ENCODE measurements around the gene IBA57. TPM values are rescaled to one million over a fixed set of nuclear protein-coding genes. Genes with fewer than 3 reads are reported as not detected.

IBA57 gene
- total and polyA plus RNA-seq, 11 donors = 4.8 to 18.6 (median 11.8) TPM

DNA sequence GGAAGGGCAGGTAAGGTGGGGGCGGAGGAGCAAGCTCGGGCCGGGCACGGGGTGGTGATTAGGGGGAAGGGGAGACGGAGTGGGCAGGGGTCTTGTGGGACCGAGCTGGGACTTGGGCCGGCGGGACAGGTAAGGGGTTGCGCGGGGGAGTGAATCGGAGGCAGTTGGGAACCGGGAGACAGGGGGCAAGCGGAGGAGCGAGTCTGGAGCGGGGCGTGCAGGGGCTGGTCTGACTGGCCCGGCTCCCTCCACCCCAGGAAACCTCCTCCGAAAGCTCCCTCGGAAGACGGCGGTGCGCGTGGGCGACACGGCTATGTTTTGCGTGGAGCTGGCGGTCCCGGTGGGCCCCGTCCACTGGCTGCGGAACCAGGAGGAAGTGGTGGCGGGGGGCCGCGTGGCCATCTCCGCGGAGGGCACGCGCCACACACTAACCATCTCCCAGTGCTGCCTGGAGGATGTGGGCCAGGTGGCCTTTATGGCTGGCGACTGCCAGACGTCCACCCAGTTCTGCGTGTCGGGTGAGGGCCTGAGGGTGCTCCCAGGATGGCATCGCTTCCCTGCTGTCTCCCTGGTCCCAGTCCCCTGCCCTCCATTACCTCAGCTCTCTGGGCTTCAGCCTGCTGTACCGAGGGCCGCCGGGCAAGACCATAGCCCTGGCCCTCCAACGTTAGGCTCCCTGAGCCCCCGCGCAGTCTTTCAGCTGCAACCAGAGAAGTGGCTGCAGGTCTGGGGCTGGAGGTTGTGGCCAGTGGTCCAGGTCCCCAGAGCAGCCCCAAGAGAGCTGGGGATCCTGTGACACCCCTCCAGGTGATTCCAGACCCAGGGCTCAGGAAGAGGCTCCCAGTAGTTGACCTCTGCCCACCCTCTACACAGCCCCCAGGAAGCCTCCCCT is 48.6 kb downstream of the IBA57 start:
- Histone ChIP-seq H3K27me3 (peaks cover 0 to 10% (median 0%) of the 10 kb centered on the region in 9 donors), H3K27ac (peak overlapping the region in 5 of 12 donors; percentile 1 to 99 (median 43)), H3K36me3 (peaks cover 0 to 53% (median 29%) of the 10 kb centered on the region in 9 donors), H3K9me3 (no peaks in the 10 kb centered on the region), H3K4me3 (peak overlapping the region in 9 of 12 donors; percentile 40 to 62 (median 48)), H3K4me1 (peaks cover 0 to 67% (median 20%) of the 10 kb centered on the region in 12 donors)
- 33 to 53% (median 49%) methylated on average over 24 to 48 of the region's 48 CpGs for WGBS, 4 donors
- ATAC-seq (no peak), DNase-seq (peak in 1 of 5 donors; percentile 59)
- TF ChIP-seq, protein P1, sequence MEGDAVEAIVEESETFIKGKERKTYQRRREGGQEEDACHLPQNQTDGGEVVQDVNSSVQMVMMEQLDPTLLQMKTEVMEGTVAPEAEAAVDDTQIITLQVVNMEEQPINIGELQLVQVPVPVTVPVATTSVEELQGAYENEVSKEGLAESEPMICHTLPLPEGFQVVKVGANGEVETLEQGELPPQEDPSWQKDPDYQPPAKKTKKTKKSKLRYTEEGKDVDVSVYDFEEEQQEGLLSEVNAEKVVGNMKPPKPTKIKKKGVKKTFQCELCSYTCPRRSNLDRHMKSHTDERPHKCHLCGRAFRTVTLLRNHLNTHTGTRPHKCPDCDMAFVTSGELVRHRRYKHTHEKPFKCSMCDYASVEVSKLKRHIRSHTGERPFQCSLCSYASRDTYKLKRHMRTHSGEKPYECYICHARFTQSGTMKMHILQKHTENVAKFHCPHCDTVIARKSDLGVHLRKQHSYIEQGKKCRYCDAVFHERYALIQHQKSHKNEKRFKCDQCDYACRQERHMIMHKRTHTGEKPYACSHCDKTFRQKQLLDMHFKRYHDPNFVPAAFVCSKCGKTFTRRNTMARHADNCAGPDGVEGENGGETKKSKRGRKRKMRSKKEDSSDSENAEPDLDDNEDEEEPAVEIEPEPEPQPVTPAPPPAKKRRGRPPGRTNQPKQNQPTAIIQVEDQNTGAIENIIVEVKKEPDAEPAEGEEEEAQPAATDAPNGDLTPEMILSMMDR (IDR thresholded peaks at IDR 0.05) = no peak
- no peak for TF ChIP-seq POLR2A (IDR thresholded peaks at IDR 0.05)
- intact Hi-C loops (cut with DNase I) = loop anchor here in 1 of 10 donors (10.0 kb wide), 1 partner anchor 241 kb away; a partner anchor contains a TSS

DNA sequence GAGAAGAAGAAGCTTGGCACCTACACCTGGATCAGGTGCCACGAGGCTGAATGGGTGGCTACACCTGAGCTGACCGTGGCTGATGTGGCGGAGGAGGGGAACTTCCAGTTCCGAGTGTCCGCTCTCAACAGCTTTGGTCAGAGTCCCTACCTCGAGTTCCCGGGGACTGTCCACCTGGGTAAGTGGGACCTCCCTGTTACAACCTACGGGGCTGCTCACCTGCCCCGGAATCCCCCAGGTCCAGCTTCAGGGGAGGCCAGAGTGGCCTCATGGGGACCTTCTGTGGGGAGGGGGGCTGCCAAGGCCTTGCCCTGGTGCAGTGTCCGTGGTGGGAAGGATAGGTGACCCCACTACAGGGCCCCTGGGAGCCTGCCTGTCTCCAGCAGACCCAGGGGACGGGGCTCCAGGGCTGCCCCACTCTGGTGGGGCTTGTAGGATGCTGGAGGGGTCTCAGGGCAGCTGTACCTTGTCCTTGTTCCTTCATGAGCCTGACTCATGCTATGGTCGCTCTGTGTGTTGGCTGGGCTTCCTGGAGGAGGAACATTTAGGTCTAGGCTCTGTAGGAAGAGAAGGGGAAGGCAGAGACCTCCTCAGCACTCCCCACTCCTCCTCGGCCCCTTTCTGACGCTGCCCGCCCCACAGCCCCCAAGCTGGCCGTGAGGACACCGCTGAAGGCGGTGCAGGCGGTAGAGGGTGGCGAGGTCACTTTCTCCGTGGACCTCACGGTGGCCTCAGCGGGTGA is 49.5 kb downstream of the IBA57 start:
- Histone ChIP-seq H3K36me3 (peaks cover 0 to 62% (median 38%) of the 10 kb centered on the region in 9 donors), H3K9me3 (no peaks in the 10 kb centered on the region), H3K4me1 (peaks cover 0 to 65% (median 20%) of the 10 kb centered on the region in 12 donors), H3K27ac (peak overlapping the region in 6 of 12 donors; percentile 20 to 99 (median 44)), H3K27me3 (peaks cover 0 to 10% (median 0%) of the 10 kb centered on the region in 9 donors), H3K4me3 (no peak overlapping the region)
- DNase-seq (peak in 1 of 5 donors; percentile 51), ATAC-seq (no peak)
- 75 to 87% (median 81%) methylated on average over 13 to 23 of the region's 23 CpGs for WGBS, 4 donors
- intact Hi-C loops (cut with DNase I) = loop anchor here in 1 of 10 donors (10.0 kb wide), 1 partner anchor 240 kb away; a partner anchor contains a TSS
- TF ChIP-seq, protein P1 (IDR thresholded peaks at IDR 0.05) = no peak
- no peak for TF ChIP-seq POLR2A (IDR thresholded peaks at IDR 0.05)

DNA sequence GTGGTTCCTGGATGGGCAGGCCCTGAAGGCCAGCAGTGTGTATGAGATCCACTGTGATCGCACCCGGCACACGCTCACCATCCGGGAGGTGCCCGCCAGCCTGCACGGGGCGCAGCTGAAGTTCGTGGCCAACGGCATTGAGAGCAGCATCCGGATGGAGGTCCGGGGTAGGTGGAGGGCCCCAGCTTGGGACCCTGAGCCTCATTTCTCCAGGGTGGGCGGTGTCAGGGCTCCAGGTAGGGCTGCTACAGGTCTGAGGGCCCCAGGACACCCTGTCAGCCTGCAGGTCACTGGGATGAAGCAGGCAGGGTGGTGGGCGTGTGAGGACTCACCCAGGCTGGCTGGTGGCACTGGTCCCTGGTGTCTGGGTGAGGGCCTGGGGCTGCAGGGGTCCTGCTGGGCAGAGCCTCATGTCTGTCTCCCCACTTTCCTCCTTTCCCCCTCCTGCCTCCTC is 50.1 kb downstream of the IBA57 start:
- peak overlapping the region in 6 of 12 donors; percentile 20 to 99 (median 44) for H3K27ac ChIP-seq
- H3K4me1 ChIP-seq = peaks cover 0 to 61% (median 19%) of the 10 kb centered on the region in 12 donors
- H3K4me3 ChIP-seq = no peak overlapping the region
- no peaks in the 10 kb centered on the region for H3K9me3 ChIP-seq
- DNase-seq = peak in 1 of 5 donors; percentile 60
- no peak for ATAC-seq
- H3K36me3 ChIP-seq = peaks cover 0 to 68% (median 41%) of the 10 kb centered on the region in 9 donors
- intact Hi-C loops (cut with DNase I) = loop anchor here in 1 of 10 donors (10.0 kb wide), 1 partner anchor 239 kb away; a partner anchor contains a TSS
- no peak for TF ChIP-seq POLR2A (IDR thresholded peaks at IDR 0.05)
- TF ChIP-seq, protein P1 (IDR thresholded peaks at IDR 0.05) = no peak
- H3K27me3 ChIP-seq = peaks cover 0 to 10% (median 0%) of the 10 kb centered on the region in 9 donors
- WGBS, 4 donors = 84 to 89% (median 87%) methylated on average over 3 to 13 of the region's 13 CpGs
